Esophagus squamous epithelium (tissue), 4 donors: ENCODE results near the gene SHISA5.

ENCODE experiments used
- POLR2A ChIP-seq, 4 donors: fragments of 450-650 bp; IDR thresholded peaks; one replicate each; pipeline ENCODE4 v1.6.1; 2017; ENCODE audit warnings: antibody characterized with exemption in 4 of 4, mild to moderate bottlenecking in 4 of 4, moderate library complexity in 3 of 4
- TF ChIP-seq, protein P1 (sequence below), 6 experiments: fragments of 450-650 bp in 4 of 6; fragments of 200-600 bp in 2 of 6; sonication (generic) in 2 of 6; IDR thresholded peaks; one replicate each; pipeline ENCODE4 v1.5.1; 2016 to 2019; ENCODE audit warnings: antibody characterized with exemption in 6 of 6, mild to moderate bottlenecking in 4 of 6, moderate library complexity in 4 of 6

DNA sequence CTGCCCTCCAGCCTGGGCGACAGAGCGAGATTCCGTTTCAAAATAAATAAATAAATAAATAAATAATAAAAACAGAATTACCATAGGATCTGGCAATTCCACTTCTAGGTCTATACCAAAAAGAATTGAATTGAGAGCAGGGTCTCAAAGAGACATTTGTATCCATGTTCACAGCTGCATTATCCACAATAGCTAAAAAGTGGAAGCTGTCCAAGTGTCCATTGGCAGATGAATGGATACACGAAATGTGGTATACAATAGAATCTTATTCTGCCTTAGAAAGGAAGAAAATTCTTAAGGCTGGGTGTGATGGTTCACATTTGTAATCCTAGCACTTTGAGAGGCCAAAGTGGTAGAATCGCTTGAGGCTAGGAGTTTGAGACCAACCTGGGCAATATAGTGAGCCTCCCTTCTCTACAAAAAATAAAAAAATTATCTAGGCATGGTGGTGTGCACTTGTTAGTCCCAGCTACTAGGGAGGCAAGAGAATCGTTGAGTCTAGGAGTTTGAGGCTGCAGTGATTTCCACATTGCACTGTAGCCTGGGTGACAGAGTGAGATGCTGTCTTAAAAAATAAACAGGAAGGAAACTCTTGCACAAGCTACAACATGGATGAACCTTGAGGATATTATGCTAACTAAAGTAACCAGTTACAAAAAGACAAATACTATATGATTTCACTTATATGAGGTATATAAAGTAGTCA lies 28.4 kb upstream of the SHISA5 start:
- TF ChIP-seq, protein P1, sequence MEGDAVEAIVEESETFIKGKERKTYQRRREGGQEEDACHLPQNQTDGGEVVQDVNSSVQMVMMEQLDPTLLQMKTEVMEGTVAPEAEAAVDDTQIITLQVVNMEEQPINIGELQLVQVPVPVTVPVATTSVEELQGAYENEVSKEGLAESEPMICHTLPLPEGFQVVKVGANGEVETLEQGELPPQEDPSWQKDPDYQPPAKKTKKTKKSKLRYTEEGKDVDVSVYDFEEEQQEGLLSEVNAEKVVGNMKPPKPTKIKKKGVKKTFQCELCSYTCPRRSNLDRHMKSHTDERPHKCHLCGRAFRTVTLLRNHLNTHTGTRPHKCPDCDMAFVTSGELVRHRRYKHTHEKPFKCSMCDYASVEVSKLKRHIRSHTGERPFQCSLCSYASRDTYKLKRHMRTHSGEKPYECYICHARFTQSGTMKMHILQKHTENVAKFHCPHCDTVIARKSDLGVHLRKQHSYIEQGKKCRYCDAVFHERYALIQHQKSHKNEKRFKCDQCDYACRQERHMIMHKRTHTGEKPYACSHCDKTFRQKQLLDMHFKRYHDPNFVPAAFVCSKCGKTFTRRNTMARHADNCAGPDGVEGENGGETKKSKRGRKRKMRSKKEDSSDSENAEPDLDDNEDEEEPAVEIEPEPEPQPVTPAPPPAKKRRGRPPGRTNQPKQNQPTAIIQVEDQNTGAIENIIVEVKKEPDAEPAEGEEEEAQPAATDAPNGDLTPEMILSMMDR (IDR thresholded peaks at IDR 0.05), result no peak
- TF ChIP-seq POLR2A (IDR thresholded peaks at IDR 0.05), result no peak
